ENCODE measurements around the gene AKAP5.
A peak's percentile ranks its signal among the peaks of the same experiment; 100 is the strongest.

Gene AKAP5

GRCh38 chr14:64463195-64463594 is 2.1 kb upstream of the AKAP5 start:
- no peak for DNase-seq

- no peak for DNase-seq
Measured at GRCh38 chr14:64463873-64464272, 1.4 kb upstream of the AKAP5 start.

GRCh38 chr14:64464651-64465050 is 648 bp upstream of the AKAP5 start:
- no peak for DNase-seq

- no peak for DNase-seq
Measured at GRCh38 chr14:64465831-64466554, 694 bp downstream of the AKAP5 start.

GRCh38 chr14:64467101-64467500 is 1.8 kb downstream of the AKAP5 start:
- no peak for DNase-seq

GRCh38 chr14:64467566-64467965 is 2.3 kb downstream of the AKAP5 start:
- no peak for DNase-seq

GRCh38 chr14:64468451-64468850 is 3.2 kb downstream of the AKAP5 start:
- no peak for DNase-seq

- DNase-seq: no peak
Measured at GRCh38 chr14:64474041-64474440, 8.7 kb downstream of the AKAP5 start.

GRCh38 chr14:64474698-64475097 is 9.4 kb downstream of the AKAP5 start:
- DNase-seq: no peak

GRCh38 chr14:64475585-64476273 is 10.4 kb downstream of the AKAP5 start:
- DNase-seq: no peak

GRCh38 chr14:64476438-64476837 is 11.1 kb downstream of the AKAP5 start:
- DNase-seq: no peak

- no peak for DNase-seq
Measured at GRCh38 chr14:64478634-64479250, 13.4 kb downstream of the AKAP5 start.

- no peak for DNase-seq
Measured at GRCh38 chr14:64488590-64489099, 23.3 kb downstream of the AKAP5 start.

- DNase-seq: no peak
Measured at GRCh38 chr14:64491637-64492036, 26.3 kb downstream of the AKAP5 start.

- no peak for DNase-seq
Measured at GRCh38 chr14:64493455-64493854, 28.2 kb downstream of the AKAP5 start.

GRCh38 chr14:64495252-64495651 is 30.0 kb downstream of the AKAP5 start:
- no peak for DNase-seq

- no peak for DNase-seq
Measured at GRCh38 chr14:64496764-64497163, 31.5 kb downstream of the AKAP5 start.

GRCh38 chr14:64500088-64500487 is 34.8 kb downstream of the AKAP5 start:
- no peak for DNase-seq

GRCh38 chr14:64501411-64502171 is 36.3 kb downstream of the AKAP5 start:
- no peak for DNase-seq

- DNase-seq: peak; percentile 37
Measured at GRCh38 chr14:64502456-64502855, 37.2 kb downstream of the AKAP5 start.

- no peak for DNase-seq
Measured at GRCh38 chr14:64502887-64503433, 37.7 kb downstream of the AKAP5 start.

GRCh38 chr14:64503434-64504309 is 38.4 kb downstream of the AKAP5 start, which contains the start of gene ZBTB25:
Gene ZBTB25, minus strand, starts transcription at chr14:64503838. Its CDS starts 13,305 bp downstream, at chr14:64490533.
- DNase-seq: peak; percentile 93

All from activated CD4-positive, CD25-positive, alpha-beta regulatory T cell treated with anti-CD3 and anti-CD28 coated beads, Interleukin-2, amount 50 U/mL, for 72 hours (primary cell).